Esophagus squamous epithelium (tissue), 5 donors: Measurements from ENCODE around the gene MMS19. TPM values are rescaled to one million over a fixed set of nuclear protein-coding genes. Genes with fewer than 3 reads are reported as not detected.

ENCODE experiments used
- DNase-seq: peaks from one replicate; lab custom pipeline; 2025; lab: John Stamatoyannopoulos, UW
- H3K27ac ChIP-seq, 4 donors: fragments of 200-600 bp; sonication (generic); one replicate each; pipeline ENCODE4 v1.5.1; 2016 to 2019; ENCODE audit warnings: mild to moderate bottlenecking in 1 of 4
- H3K27me3 ChIP-seq, 4 donors: fragments of 200-600 bp; sonication (generic); 1 replicate in 3 of 4; 2 replicates in 1 of 4; pipeline versions ENCODE4 v1.5.1 to v1.6.0; 2017 to 2021; ENCODE audit warnings: antibody characterized with exemption in 1 of 4
- H3K36me3 ChIP-seq, 3 donors: fragments of 200-600 bp; sonication (generic); one replicate each; pipeline ENCODE4 v1.5.1; 2016 to 2019
- H3K4me1 ChIP-seq, 3 donors: fragments of 200-600 bp; sonication (generic); one replicate each; pipeline ENCODE4 v1.5.1; 2017 to 2019
- H3K4me3 ChIP-seq, 4 donors: fragments of 200-600 bp; sonication (generic); 1 replicate in 3 of 4; 2 replicates in 1 of 4; pipeline ENCODE4 v1.5.1; 2016 to 2019; ENCODE audit warnings: mild to moderate bottlenecking in 2 of 4, moderate library complexity in 1 of 4
- H3K9me3 ChIP-seq, 3 donors: fragments of 200-600 bp; sonication (generic); one replicate each; pipeline ENCODE4 v1.5.1; 2016 to 2019
- CTCF ChIP-seq, 6 experiments: fragments of 450-650 bp in 4 of 6; fragments of 200-600 bp in 2 of 6; sonication (generic) in 2 of 6; IDR thresholded peaks; one replicate each; pipeline ENCODE4 v1.5.1; 2016 to 2019; ENCODE audit warnings: antibody characterized with exemption in 6 of 6, mild to moderate bottlenecking in 4 of 6, moderate library complexity in 4 of 6
- POLR2A ChIP-seq, 4 donors: fragments of 450-650 bp; IDR thresholded peaks; one replicate each; pipeline ENCODE4 v1.6.1; 2017; ENCODE audit warnings: antibody characterized with exemption in 4 of 4, mild to moderate bottlenecking in 4 of 4, moderate library complexity in 3 of 4
- WGBS, 2 donors: methylation state at CpG; one replicate each; pipeline ENCODE4 v1.1.5; 2018; 5-methylcytosine and 5-hydroxymethylcytosine counted together
- intact Hi-C: fragments of 100-400 bp; cut with DNase I; formaldehyde crosslinking; loops from one replicate; pipeline ENCODE4 v1.15.0; 2022
- total RNA-seq, 4 donors: library from RNA; depleted of rRNA; stranded (reverse); fragments of >200 nt; gene quantifications; one replicate each; pipeline ENCODE4 v1.1.0, GENCODE V29; 2016
- donor health status: DM: yes; HTN: yes; CAD: no.

Gene MMS19
- total RNA-seq, 4 donors from 2014 or later: 57.7 to 93.3 (median 65.1) TPM

GRCh38 chr10:97543025-97543546 lies 44.9 kb upstream of the MMS19 start:
- WGBS, 2 donors: 3% methylated on average over 5 of the region's 10 CpGs; no CpG with 5 or more reads in 1 of the 2 donors
- Histone ChIP-seq H3K27ac (peak overlapping the region; percentile 89 to 95 (median 92)), H3K9me3 (no peaks in the 10 kb centered on the region), H3K4me3 (no peak overlapping the region), H3K27me3 (peaks cover 0 to 8% (median 0%) of the 10 kb centered on the region in 4 donors), H3K36me3 (no peaks in the 10 kb centered on the region), H3K4me1 (peaks cover 30 to 85% (median 52%) of the 10 kb centered on the region in 3 donors)
- TF ChIP-seq CTCF (IDR thresholded peaks at IDR 0.05) (no peak), POLR2A (IDR thresholded peaks at IDR 0.05) (no peak)
- peak; percentile 11 for DNase-seq
- intact Hi-C loops: no loop called here

- no peaks in the 10 kb centered on the region for H3K9me3 ChIP-seq
- peak overlapping the region in 1 of 4 donors; percentile 31 for H3K4me3 ChIP-seq
- peaks cover 0 to 8% (median 0%) of the 10 kb centered on the region in 4 donors for H3K27me3 ChIP-seq
- peak; percentile 18 for DNase-seq
- H3K4me1 ChIP-seq: peaks cover 30 to 80% (median 46%) of the 10 kb centered on the region in 3 donors
- TF ChIP-seq POLR2A (IDR thresholded peaks at IDR 0.05) (no peak), CTCF (IDR thresholded peaks at IDR 0.05) (no peak)
- H3K27ac ChIP-seq: peak overlapping the region; percentile 89 to 95 (median 92)
- WGBS, 2 donors: 8% methylated on average over 4 of the region's 9 CpGs; no CpG with 5 or more reads in 1 of the 2 donors
- intact Hi-C loops: no loop called here
- no peaks in the 10 kb centered on the region for H3K36me3 ChIP-seq
Observed at GRCh38 chr10:97542169-97543024, 44.2 kb upstream of the MMS19 start.

DNA sequence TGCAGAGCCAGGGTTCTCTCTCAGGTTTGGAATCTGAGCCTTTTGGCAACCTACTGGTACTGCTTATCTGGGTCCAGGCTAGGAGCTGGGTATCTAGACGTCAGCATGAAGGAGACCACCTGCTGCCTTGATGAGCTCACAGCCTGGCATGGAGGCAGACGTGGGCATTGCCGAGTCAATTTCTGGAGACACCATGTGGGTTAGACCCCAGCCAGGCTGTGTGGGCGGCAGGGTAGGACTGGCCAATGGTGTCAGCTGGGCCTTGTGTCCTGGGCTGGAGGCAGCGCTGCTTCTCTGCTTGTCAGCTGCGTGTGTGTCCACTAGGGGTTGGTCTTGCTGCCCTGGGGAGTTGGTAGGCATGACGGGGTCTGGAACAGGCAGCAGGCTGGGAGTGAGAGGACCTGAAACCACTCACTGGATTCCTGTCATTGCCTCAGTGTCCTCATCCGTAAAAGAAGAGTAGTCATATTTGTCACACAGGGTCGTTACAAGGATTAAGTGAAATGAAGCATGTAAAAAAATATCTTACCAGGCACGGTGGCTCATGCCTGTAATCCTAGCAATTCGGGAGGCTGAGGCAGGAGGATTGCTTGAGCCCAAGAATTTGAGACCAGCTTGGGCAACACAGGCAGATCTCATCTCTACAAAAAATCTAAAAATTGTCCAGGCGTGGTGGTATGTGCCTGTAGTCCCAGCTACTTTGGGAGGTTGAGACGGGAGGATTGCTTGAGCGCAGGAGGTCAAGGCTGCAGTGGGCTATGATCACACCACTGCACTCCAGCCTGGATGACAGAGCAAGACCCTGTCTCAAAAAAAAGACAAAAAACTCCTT lies 42.7 kb upstream of the MMS19 start:
- 80 to 81% methylated on average over 10 to 14 of the region's 14 CpGs for WGBS, 2 donors
- Histone ChIP-seq H3K27me3 (no peaks in the 10 kb centered on the region), H3K4me3 (no peak overlapping the region), H3K36me3 (no peaks in the 10 kb centered on the region), H3K27ac (peak overlapping the region in 3 of 4 donors; percentile 25 to 93 (median 90)), H3K9me3 (no peaks in the 10 kb centered on the region), H3K4me1 (peaks cover 30 to 76% (median 46%) of the 10 kb centered on the region in 3 donors)
- no peak for DNase-seq
- TF ChIP-seq POLR2A (IDR thresholded peaks at IDR 0.05) (no peak), CTCF (IDR thresholded peaks at IDR 0.05) (no peak)
- intact Hi-C loops: no loop called here

DNA sequence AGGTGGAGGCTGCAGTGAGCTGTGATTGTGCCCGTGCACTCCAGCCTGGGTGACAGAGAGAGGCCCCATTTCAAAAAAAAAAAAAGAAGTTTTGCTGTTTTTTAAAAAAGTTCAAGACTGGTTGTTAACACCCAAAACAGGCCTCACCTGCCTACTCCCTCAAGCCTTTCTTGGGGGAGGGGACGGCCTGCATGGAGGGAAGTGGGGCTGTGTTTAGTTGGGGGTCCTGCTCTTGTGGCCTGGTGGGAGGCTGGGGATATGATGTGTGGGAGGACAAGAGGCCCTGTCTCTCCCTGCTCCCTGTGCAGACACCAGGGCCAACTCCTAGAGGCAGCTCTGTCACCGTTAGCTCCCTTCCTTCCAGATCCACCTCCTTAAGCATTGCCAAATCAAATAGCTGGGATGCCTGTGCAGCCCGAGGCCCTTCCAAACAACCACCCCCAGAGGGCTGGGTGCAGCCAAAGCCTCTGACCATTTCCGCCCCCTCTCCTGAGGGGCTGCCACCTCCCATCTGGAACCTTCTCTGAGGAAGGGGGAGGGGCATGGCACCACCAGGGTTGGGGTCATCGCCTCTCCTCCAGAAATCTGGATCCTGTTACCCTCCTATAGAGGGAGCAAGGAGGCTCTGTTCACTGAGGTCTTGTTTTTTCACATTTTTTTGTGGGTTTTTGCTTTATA lies 41.4 kb upstream of the MMS19 start:
- TF ChIP-seq POLR2A (IDR thresholded peaks at IDR 0.05) (no peak), CTCF (IDR thresholded peaks at IDR 0.05) (no peak)
- Histone ChIP-seq H3K4me1 (peaks cover 30 to 68% (median 46%) of the 10 kb centered on the region in 3 donors), H3K27ac (peak overlapping the region in 3 of 4 donors; percentile 8 to 90 (median 71)), H3K36me3 (no peaks in the 10 kb centered on the region), H3K27me3 (no peaks in the 10 kb centered on the region), H3K4me3 (no peak overlapping the region), H3K9me3 (no peaks in the 10 kb centered on the region)
- WGBS, 2 donors: 60 to 100% methylated on average over 1 to 5 of the region's 6 CpGs
- intact Hi-C loops: no loop called here
- DNase-seq: no peak
